MCF 10A (cell line): ENCODE data around the gene DLL1. TPM values are rescaled to one million over a fixed set of nuclear protein-coding genes. Genes with fewer than 3 reads are reported as not detected.

Source experiments
- BruUV-seq: library from RNA; stranded (reverse); fragments of 400-500 nt; replicated peaks from 2 replicates; lab custom pipeline; 2021; lab: Mats Ljungman, UMichigan
- CTCF ChIA-PET: fragments of 300-600 bp; sonication (Branson Sonifier 250); formaldehyde crosslinking; extraction: SDS; loops from one replicate; lab custom pipeline; 2021; ENCODE audit warnings: antibody characterized with exemption, inconsistent platforms; lab: Yijun Ruan, JAX
- POLR2A ChIA-PET: fragments of 300-600, 350-650 bp; sonication (Branson Sonifier 250); formaldehyde crosslinking; extraction: SDS; loops from one replicate; lab custom pipeline; 2020; ENCODE audit warnings: antibody characterized with exemption, inconsistent platforms; lab: Yijun Ruan, JAX
- DNase-seq: peaks from one replicate; pipeline ENCODE4 v3.0.0-alpha.2; 2018; ENCODE audit not compliant: unreplicated experiment
- H3K27ac Mint-ChIP-seq: one replicate; pipeline ENCODE4 v1.8.0; 2022; ENCODE audit warnings: mild to moderate bottlenecking, low read depth, mixed read lengths; ENCODE audit not compliant: unreplicated experiment
- H3K27me3 Mint-ChIP-seq: one replicate; pipeline ENCODE4 v1.8.0; 2022; ENCODE audit warnings: mixed read lengths; ENCODE audit not compliant: insufficient read depth, unreplicated experiment
- H3K36me3 Mint-ChIP-seq: one replicate; pipeline ENCODE4 v1.8.0; 2022; ENCODE audit warnings: mild to moderate bottlenecking, moderate library complexity, mixed read lengths; ENCODE audit not compliant: insufficient read depth, unreplicated experiment
- H3K4me1 Mint-ChIP-seq: one replicate; pipeline ENCODE4 v1.8.0; 2022; ENCODE audit warnings: mixed read lengths; ENCODE audit not compliant: insufficient read depth, unreplicated experiment
- H3K4me3 Mint-ChIP-seq: one replicate; pipeline ENCODE4 v1.8.0; 2022; ENCODE audit warnings: mild to moderate bottlenecking, moderate library complexity, mixed read lengths; ENCODE audit not compliant: unreplicated experiment
- H3K9me3 Mint-ChIP-seq: one replicate; pipeline ENCODE4 v1.8.0; 2022; ENCODE audit warnings: mixed read lengths; ENCODE audit not compliant: unreplicated experiment
- CTCF ChIP-seq: fragments of 200-600 bp; IDR thresholded peaks from one replicate; pipeline ENCODE4 v1.8.0; 2022; ENCODE audit warnings: antibody characterized with exemption, mild to moderate bottlenecking; ENCODE audit not compliant: unreplicated experiment
- intact Hi-C: fragments of 100-400 bp; cut with micrococcal nuclease; formaldehyde crosslinking; loops from 2 replicates; pipeline ENCODE4 v1.14.1; 2022
- total RNA-seq: library from RNA; stranded (reverse); gene quantifications from 2 replicates; pipeline ENCODE4 v1.2.3, GENCODE V29; 2022

Gene DLL1
- total RNA-seq, 1 experiment from 2014 or later: 1.4 TPM

GRCh38 chr6:170279977-170280688, 10.7 kb downstream of the DLL1 start:
- Mint-ChIP-seq H3K4me3 (peak overlapping the region; percentile 57), H3K27me3 (no peaks in the 10 kb centered on the region), H3K36me3 (no peaks in the 10 kb centered on the region), H3K27ac (no peak overlapping the region), H3K9me3 (no peaks in the 10 kb centered on the region), H3K4me1 (peaks cover 6% of the 10 kb centered on the region)
- DNase-seq: peak; percentile 42
- ChIA-PET CTCF (interaction anchor here (1.3 kb wide), 1 partner anchor 448 kb away, joined by 3 read pairs; no protein-coding TSS in a partner anchor), POLR2A (interaction anchor here (0.6 kb wide), 1 partner anchor 54 kb away, joined by 4 read pairs; no protein-coding TSS in a partner anchor)
- intact Hi-C loops: no loop called here
- TF ChIP-seq CTCF: no peak
- no TSS peak for BruUV-seq

GRCh38 chr6:170279426-170279825, 11.5 kb downstream of the DLL1 start:
- H3K4me1 Mint-ChIP-seq: peaks cover 6% of the 10 kb centered on the region
- no peaks in the 10 kb centered on the region for H3K36me3 Mint-ChIP-seq
- BruUV-seq: no TSS peak
- DNase-seq: no peak
- no peak overlapping the region for H3K27ac Mint-ChIP-seq
- POLR2A ChIA-PET: no interaction called here
- TF ChIP-seq CTCF: no peak
- no peaks in the 10 kb centered on the region for H3K27me3 Mint-ChIP-seq
- intact Hi-C loops: no loop called here
- CTCF ChIA-PET: interaction anchor here (0.7 to 1.3 kb wide), 2 partner anchors 107 to 448 kb away, joined by 3 read pairs; no protein-coding TSS in a partner anchor
- H3K4me3 Mint-ChIP-seq: no peak overlapping the region
- H3K9me3 Mint-ChIP-seq: no peaks in the 10 kb centered on the region

GRCh38 chr6:170278743-170279094, 12.2 kb downstream of the DLL1 start:
- H3K9me3 Mint-ChIP-seq: no peaks in the 10 kb centered on the region
- BruUV-seq: no TSS peak
- TF ChIP-seq CTCF: no peak
- DNase-seq: no peak
- H3K27me3 Mint-ChIP-seq: peaks cover 6% of the 10 kb centered on the region
- H3K36me3 Mint-ChIP-seq: no peaks in the 10 kb centered on the region
- POLR2A ChIA-PET: no interaction called here
- peaks cover 6% of the 10 kb centered on the region for H3K4me1 Mint-ChIP-seq
- CTCF ChIA-PET: no interaction called here
- H3K27ac Mint-ChIP-seq: no peak overlapping the region
- H3K4me3 Mint-ChIP-seq: no peak overlapping the region
- intact Hi-C loops: no loop called here

- Mint-ChIP-seq H3K36me3 (no peaks in the 10 kb centered on the region), H3K4me1 (peaks cover 6% of the 10 kb centered on the region), H3K27me3 (peaks cover 12% of the 10 kb centered on the region), H3K27ac (no peak overlapping the region), H3K9me3 (no peaks in the 10 kb centered on the region), H3K4me3 (no peak overlapping the region)
- no peak for DNase-seq
- TF ChIP-seq CTCF: no peak
- intact Hi-C loops: no loop called here
- POLR2A ChIA-PET: no interaction called here
- CTCF ChIA-PET: interaction anchor here (0.7 kb wide), 1 partner anchor 114 kb away, joined by 3 read pairs; no protein-coding TSS in a partner anchor
- BruUV-seq: no TSS peak
Measured at GRCh38 chr6:170277893-170278742, 12.8 kb downstream of the DLL1 start.
